Thyroid gland (tissue), 4 donors: ENCODE data around the gene CERT1.

Experiments used
- POLR2A ChIP-seq, 2 donors: fragments of 450-650 bp; IDR thresholded peaks; one replicate each; pipeline ENCODE4 v1.6.1; 2017; ENCODE audit warnings: antibody characterized with exemption in 2 of 2, mild to moderate bottlenecking in 2 of 2, moderate library complexity in 1 of 2
- TF ChIP-seq, protein P1 (sequence below), 6 experiments: fragments of 200-600 bp in 3 of 6; fragments of 450-650 bp in 3 of 6; sonication (generic) in 3 of 6; IDR thresholded peaks; one replicate each; pipeline ENCODE4 v1.5.1; 2016 to 2019; ENCODE audit warnings: antibody characterized with exemption in 6 of 6, mild to moderate bottlenecking in 2 of 6, inconsistent platforms in 1 of 6, moderate library complexity in 1 of 6

DNA sequence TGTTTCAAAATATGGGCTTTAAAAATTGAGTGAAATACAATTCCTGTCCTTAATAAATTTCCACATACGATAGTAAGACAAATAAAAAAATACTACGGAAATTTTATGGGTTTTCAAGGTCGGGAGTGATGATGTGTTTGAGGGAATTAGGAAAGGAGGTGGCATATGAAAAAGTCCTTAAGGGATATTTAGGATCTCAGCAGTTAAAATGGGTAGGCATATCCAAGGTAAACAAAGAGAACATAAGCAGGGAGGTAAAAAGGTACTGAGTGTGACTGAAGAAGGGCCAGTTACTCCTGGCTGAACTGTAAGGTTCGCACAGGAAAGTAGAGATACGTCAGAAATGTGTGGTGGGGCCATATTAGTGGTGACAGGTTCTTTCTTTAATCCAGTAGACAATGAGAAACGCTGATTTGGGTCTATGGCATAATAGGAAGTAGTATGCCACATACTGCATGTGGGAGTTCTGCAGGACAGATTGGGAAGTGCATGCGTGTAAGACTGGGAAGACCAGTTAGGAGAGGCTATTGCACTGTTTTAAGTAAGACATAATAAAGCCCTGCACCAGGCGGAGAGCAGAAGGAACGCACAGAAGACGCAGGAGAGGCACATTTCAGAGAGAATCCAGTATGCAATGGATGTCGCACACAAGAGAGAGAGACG lies 175.3 kb downstream of the CERT1 start:
- TF ChIP-seq, protein P1, sequence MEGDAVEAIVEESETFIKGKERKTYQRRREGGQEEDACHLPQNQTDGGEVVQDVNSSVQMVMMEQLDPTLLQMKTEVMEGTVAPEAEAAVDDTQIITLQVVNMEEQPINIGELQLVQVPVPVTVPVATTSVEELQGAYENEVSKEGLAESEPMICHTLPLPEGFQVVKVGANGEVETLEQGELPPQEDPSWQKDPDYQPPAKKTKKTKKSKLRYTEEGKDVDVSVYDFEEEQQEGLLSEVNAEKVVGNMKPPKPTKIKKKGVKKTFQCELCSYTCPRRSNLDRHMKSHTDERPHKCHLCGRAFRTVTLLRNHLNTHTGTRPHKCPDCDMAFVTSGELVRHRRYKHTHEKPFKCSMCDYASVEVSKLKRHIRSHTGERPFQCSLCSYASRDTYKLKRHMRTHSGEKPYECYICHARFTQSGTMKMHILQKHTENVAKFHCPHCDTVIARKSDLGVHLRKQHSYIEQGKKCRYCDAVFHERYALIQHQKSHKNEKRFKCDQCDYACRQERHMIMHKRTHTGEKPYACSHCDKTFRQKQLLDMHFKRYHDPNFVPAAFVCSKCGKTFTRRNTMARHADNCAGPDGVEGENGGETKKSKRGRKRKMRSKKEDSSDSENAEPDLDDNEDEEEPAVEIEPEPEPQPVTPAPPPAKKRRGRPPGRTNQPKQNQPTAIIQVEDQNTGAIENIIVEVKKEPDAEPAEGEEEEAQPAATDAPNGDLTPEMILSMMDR (IDR thresholded peaks at IDR 0.05) = peak in 5 of 6 experiments; percentile 18 to 71 (median 54)
- no peak for TF ChIP-seq POLR2A (IDR thresholded peaks at IDR 0.05)
